Endothelial cell (in vitro differentiated cells): ENCODE data around the gene ANKS1B. TPM values are rescaled to one million over a fixed set of nuclear protein-coding genes. Genes with fewer than 3 reads are reported as not detected.

ENCODE experiments used
- DNase-seq: peaks from one replicate; pipeline ENCODE4 v3.0.0; 2021; ENCODE audit warnings: low spot score
- H3K27ac Mint-ChIP-seq: one replicate; pipeline ENCODE4 v1.8.0; 2021; ENCODE audit warnings: mixed read lengths, inconsistent platforms; ENCODE audit not compliant: unreplicated experiment
- H3K27me3 Mint-ChIP-seq: one replicate; pipeline ENCODE4 v1.8.0; 2021; ENCODE audit warnings: mild to moderate bottlenecking, moderate library complexity, mixed read lengths, inconsistent platforms; ENCODE audit not compliant: unreplicated experiment
- H3K36me3 Mint-ChIP-seq: one replicate; pipeline ENCODE4 v1.8.0; 2021; ENCODE audit warnings: mild to moderate bottlenecking, low read depth, mixed read lengths, inconsistent platforms; ENCODE audit not compliant: unreplicated experiment
- H3K4me1 Mint-ChIP-seq: one replicate; pipeline ENCODE4 v1.8.0; 2021; ENCODE audit warnings: mild to moderate bottlenecking, mixed read lengths, inconsistent platforms; ENCODE audit not compliant: unreplicated experiment
- H3K4me3 Mint-ChIP-seq: one replicate; pipeline ENCODE4 v1.8.0; 2021; ENCODE audit warnings: mild to moderate bottlenecking, mixed read lengths, inconsistent platforms; ENCODE audit not compliant: unreplicated experiment
- H3K9me3 Mint-ChIP-seq: one replicate; pipeline ENCODE4 v1.8.0; 2021; ENCODE audit warnings: mixed read lengths, inconsistent platforms; ENCODE audit not compliant: unreplicated experiment
- total RNA-seq: library from RNA; stranded (reverse); fragmentation: NEBNext Ultra II Directional; extraction: Animal tissue kit (Norgen Biotek cat#: 25700); gene quantifications from one replicate; pipeline ENCODE4 v1.2.1, GENCODE V29; 2021; ENCODE audit not compliant: unreplicated experiment
- TF ChIP-seq, protein P1 (sequence below): fragments of 200-600 bp; sonication (generic); IDR thresholded peaks from one replicate; pipeline ENCODE4 v1.5.0; 2021; ENCODE audit warnings: antibody characterized with exemption; ENCODE audit not compliant: unreplicated experiment

Gene ANKS1B
- total RNA-seq, 1 donor from 2014 or later: 2.6 TPM

- DNase-seq: no peak
- Mint-ChIP-seq H3K27me3 (peaks cover 3% of the 10 kb centered on the region), H3K4me1 (no peaks in the 10 kb centered on the region), H3K9me3 (peaks cover 4% of the 10 kb centered on the region), H3K36me3 (no peaks in the 10 kb centered on the region), H3K27ac (no peak overlapping the region), H3K4me3 (no peak overlapping the region)
- TF ChIP-seq, protein P1, sequence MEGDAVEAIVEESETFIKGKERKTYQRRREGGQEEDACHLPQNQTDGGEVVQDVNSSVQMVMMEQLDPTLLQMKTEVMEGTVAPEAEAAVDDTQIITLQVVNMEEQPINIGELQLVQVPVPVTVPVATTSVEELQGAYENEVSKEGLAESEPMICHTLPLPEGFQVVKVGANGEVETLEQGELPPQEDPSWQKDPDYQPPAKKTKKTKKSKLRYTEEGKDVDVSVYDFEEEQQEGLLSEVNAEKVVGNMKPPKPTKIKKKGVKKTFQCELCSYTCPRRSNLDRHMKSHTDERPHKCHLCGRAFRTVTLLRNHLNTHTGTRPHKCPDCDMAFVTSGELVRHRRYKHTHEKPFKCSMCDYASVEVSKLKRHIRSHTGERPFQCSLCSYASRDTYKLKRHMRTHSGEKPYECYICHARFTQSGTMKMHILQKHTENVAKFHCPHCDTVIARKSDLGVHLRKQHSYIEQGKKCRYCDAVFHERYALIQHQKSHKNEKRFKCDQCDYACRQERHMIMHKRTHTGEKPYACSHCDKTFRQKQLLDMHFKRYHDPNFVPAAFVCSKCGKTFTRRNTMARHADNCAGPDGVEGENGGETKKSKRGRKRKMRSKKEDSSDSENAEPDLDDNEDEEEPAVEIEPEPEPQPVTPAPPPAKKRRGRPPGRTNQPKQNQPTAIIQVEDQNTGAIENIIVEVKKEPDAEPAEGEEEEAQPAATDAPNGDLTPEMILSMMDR: no peak
Measured at GRCh38 chr12:99620159-99620479, 364.6 kb downstream of the ANKS1B start.

- TF ChIP-seq, protein P1: peak; percentile 72
- Mint-ChIP-seq H3K27me3 (peaks cover 3% of the 10 kb centered on the region), H3K27ac (no peak overlapping the region), H3K36me3 (no peaks in the 10 kb centered on the region), H3K9me3 (peaks cover 4% of the 10 kb centered on the region), H3K4me3 (no peak overlapping the region), H3K4me1 (no peaks in the 10 kb centered on the region)
- no peak for DNase-seq
Measured at GRCh38 chr12:99619389-99620158, 365.2 kb downstream of the ANKS1B start.

DNA sequence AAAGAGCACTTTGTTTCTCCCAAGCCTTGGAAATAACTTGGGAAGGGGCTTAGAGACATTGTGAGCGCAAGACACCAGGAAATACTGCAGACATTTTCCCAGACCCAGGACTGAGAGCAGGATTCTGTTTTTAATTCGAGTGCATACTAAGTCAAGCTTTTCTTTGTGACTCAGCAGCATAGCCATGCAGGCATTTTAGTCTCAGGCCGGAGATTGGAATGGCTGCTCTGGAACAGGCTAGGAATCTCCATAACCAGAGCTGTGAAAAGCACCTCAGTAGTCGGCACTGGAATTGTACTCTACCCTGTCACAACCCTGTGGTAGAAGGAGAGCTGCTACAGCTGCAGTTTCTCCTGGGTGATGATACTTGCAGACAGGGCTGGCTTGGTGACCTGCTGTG is 366.1 kb downstream of the ANKS1B start:
- Mint-ChIP-seq H3K4me3 (no peak overlapping the region), H3K27ac (no peak overlapping the region), H3K27me3 (peaks cover 3% of the 10 kb centered on the region), H3K36me3 (no peaks in the 10 kb centered on the region), H3K9me3 (peaks cover 4% of the 10 kb centered on the region), H3K4me1 (no peaks in the 10 kb centered on the region)
- DNase-seq: no peak
- TF ChIP-seq, protein P1: no peak

DNA sequence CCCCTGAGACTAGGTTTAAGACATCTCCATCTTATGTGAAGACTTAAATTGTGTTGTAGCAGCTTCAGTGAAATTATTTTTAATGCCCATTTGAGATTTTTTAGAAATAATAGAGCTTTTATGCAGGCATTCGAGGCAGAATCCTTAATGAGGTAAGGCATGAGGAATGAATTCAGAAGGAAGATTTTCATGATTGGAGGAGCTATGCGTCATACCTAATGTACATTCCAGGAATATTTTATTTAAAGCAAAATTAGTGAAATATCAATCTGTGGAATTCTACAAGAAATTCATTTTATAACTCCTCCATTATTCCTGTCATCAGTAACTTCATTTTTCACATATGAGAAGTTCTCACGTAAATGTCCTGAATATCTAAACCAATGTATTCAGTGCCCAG is 373.1 kb downstream of the ANKS1B start:
- Mint-ChIP-seq H3K4me1 (peaks cover 9% of the 10 kb centered on the region), H3K27me3 (no peaks in the 10 kb centered on the region)
- TF ChIP-seq, protein P1: no peak

GRCh38 chr12:99611117-99611516 is 373.6 kb downstream of the ANKS1B start:
- no peak for DNase-seq
- Mint-ChIP-seq H3K4me3 (no peak overlapping the region), H3K36me3 (no peaks in the 10 kb centered on the region), H3K27me3 (no peaks in the 10 kb centered on the region), H3K4me1 (peaks cover 9% of the 10 kb centered on the region), H3K9me3 (no peaks in the 10 kb centered on the region), H3K27ac (no peak overlapping the region)
- TF ChIP-seq, protein P1: no peak

More for the DNA sequence above, 373.1 kb downstream of the ANKS1B start:
- Mint-ChIP-seq H3K9me3 (no peaks in the 10 kb centered on the region), H3K4me3 (no peak overlapping the region), H3K36me3 (no peaks in the 10 kb centered on the region), H3K27ac (no peak overlapping the region)
- no peak for DNase-seq
